ENCODE measurements around the gene SAMD10.
"Not testable (repeated sequence)": the region's sequence is repeated elsewhere in the genome, so short reads cannot be mapped to it uniquely, and the experiment has no call there.

SAMD10 gene

GRCh38 chr20:64021124-64021975, 41.9 kb upstream of the SAMD10 start:
- no peak overlapping the region for H2AFZ ChIP-seq
- H3K27ac ChIP-seq: no peak overlapping the region
- H3K4me1 ChIP-seq: no peaks in the 10 kb centered on the region
- no peaks in the 10 kb centered on the region for H3K27me3 ChIP-seq (ENCODE audit: control insufficient read depth, insufficient read depth, low read length)
- no peaks in the 10 kb centered on the region for H3K9me3 ChIP-seq (ENCODE audit: control insufficient read depth, low read length)
- no peak overlapping the region for H3K4me3 ChIP-seq (ENCODE audit: low read depth, low read length)
- no peaks in the 10 kb centered on the region for H3K36me3 ChIP-seq (ENCODE audit: control insufficient read depth, insufficient read depth, low read length)
- TF ChIP-seq, protein P1, sequence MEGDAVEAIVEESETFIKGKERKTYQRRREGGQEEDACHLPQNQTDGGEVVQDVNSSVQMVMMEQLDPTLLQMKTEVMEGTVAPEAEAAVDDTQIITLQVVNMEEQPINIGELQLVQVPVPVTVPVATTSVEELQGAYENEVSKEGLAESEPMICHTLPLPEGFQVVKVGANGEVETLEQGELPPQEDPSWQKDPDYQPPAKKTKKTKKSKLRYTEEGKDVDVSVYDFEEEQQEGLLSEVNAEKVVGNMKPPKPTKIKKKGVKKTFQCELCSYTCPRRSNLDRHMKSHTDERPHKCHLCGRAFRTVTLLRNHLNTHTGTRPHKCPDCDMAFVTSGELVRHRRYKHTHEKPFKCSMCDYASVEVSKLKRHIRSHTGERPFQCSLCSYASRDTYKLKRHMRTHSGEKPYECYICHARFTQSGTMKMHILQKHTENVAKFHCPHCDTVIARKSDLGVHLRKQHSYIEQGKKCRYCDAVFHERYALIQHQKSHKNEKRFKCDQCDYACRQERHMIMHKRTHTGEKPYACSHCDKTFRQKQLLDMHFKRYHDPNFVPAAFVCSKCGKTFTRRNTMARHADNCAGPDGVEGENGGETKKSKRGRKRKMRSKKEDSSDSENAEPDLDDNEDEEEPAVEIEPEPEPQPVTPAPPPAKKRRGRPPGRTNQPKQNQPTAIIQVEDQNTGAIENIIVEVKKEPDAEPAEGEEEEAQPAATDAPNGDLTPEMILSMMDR (IDR thresholded peaks at IDR 0.05): no peak
- H3K9ac ChIP-seq: no peak overlapping the region
- peaks cover 22% of the 10 kb centered on the region for H3K79me2 ChIP-seq
- H3K4me2 ChIP-seq (ENCODE audit: low read length): no peak overlapping the region

GRCh38 chr20:64015635-64016034, 36.2 kb upstream of the SAMD10 start:
- Histone ChIP-seq H3K36me3 (ENCODE audit: control insufficient read depth, insufficient read depth, low read length) (no peaks in the 10 kb centered on the region), H3K79me2 (peaks cover 18% of the 10 kb centered on the region), H2AFZ (no peak overlapping the region), H3K27ac (no peak overlapping the region), H3K4me3 (ENCODE audit: low read depth, low read length) (no peak overlapping the region), H3K4me2 (ENCODE audit: low read length) (no peak overlapping the region), H3K4me1 (no peaks in the 10 kb centered on the region), H3K9me3 (ENCODE audit: control insufficient read depth, low read length) (no peaks in the 10 kb centered on the region), H3K27me3 (ENCODE audit: control insufficient read depth, insufficient read depth, low read length) (no peaks in the 10 kb centered on the region), H3K9ac (no peak overlapping the region)
- TF ChIP-seq, protein P1 (IDR thresholded peaks at IDR 0.05): no peak

GRCh38 chr20:64012385-64013154, 33.1 kb upstream of the SAMD10 start:
- H3K27ac ChIP-seq; H2AFZ ChIP-seq; H3K4me3 ChIP-seq (ENCODE audit: low read depth, low read length); H3K4me1 ChIP-seq; H3K27me3 ChIP-seq (ENCODE audit: control insufficient read depth, insufficient read depth, low read length); H3K36me3 ChIP-seq (ENCODE audit: control insufficient read depth, insufficient read depth, low read length); H3K4me2 ChIP-seq (ENCODE audit: low read length); H3K9ac ChIP-seq; H3K9me3 ChIP-seq (ENCODE audit: control insufficient read depth, low read length): not testable (repeated sequence)
- H3K79me2 ChIP-seq: peaks cover 39% of the 10 kb centered on the region

DNA sequence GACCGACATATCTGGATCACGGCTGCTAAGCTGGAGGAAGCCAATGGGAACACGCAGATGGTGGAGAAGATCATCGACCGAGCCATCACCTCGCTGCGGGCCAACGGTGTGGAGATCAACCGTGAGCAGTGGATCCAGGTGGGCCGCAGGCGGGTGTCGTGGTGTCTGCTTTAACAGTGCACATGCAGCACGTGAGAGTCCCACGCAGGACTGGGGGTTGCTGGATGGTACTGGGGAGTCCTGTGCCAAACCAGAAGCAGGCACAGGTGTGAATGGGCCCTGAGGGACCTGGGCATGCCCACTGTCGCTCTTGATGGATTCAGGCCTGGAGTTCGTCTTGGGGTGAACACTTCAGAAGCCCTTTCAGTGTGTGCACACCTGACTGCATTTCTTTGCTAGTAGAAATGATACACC, 31.9 kb upstream of the SAMD10 start:
- no peak overlapping the region for H3K27ac ChIP-seq
- peaks cover 44% of the 10 kb centered on the region for H3K79me2 ChIP-seq
- H3K27me3 ChIP-seq (ENCODE audit: control insufficient read depth, insufficient read depth, low read length): no peaks in the 10 kb centered on the region
- no peak overlapping the region for H2AFZ ChIP-seq
- no peak overlapping the region for H3K9ac ChIP-seq
- no peak overlapping the region for H3K4me3 ChIP-seq (ENCODE audit: low read depth, low read length)
- no peaks in the 10 kb centered on the region for H3K9me3 ChIP-seq (ENCODE audit: control insufficient read depth, low read length)
- no peaks in the 10 kb centered on the region for H3K4me1 ChIP-seq
- H3K4me2 ChIP-seq (ENCODE audit: low read length): no peak overlapping the region
- TF ChIP-seq, protein P1 (IDR thresholded peaks at IDR 0.05): no peak
- no peaks in the 10 kb centered on the region for H3K36me3 ChIP-seq (ENCODE audit: control insufficient read depth, insufficient read depth, low read length)

- Histone ChIP-seq H3K27ac (no peak overlapping the region), H3K4me1 (no peaks in the 10 kb centered on the region), H3K79me2 (peaks cover 48% of the 10 kb centered on the region), H3K9ac (no peak overlapping the region), H2AFZ (no peak overlapping the region), H3K36me3 (ENCODE audit: control insufficient read depth, insufficient read depth, low read length) (no peaks in the 10 kb centered on the region), H3K9me3 (ENCODE audit: control insufficient read depth, low read length) (no peaks in the 10 kb centered on the region), H3K4me3 (ENCODE audit: low read depth, low read length) (no peak overlapping the region), H3K27me3 (ENCODE audit: control insufficient read depth, insufficient read depth, low read length) (no peaks in the 10 kb centered on the region), H3K4me2 (ENCODE audit: low read length) (no peak overlapping the region)
- TF ChIP-seq, protein P1 (IDR thresholded peaks at IDR 0.05): no peak
Observed at GRCh38 chr20:64010711-64011237, 31.3 kb upstream of the SAMD10 start.

Data from parathyroid adenoma (tissue), 2 donors.